Activated T-helper 1 cell treated with anti-CD3 and anti-CD28 coated beads, Interleukin-12 subunit alpha, Interleukin-12 subunit beta, Interleukin-2, Interleukin-4 antibody, amounts not matched to agents 30 ng/mL and 10 ng/mL and 1 ng/mL, durations not matched to agents 14 hours and 24 hours and 36 hours (primary cell): ENCODE results near the gene TMEM170A. TPM values are rescaled to one million over a fixed set of nuclear protein-coding genes. Genes with fewer than 3 reads are reported as not detected.
A peak's percentile ranks its signal among the peaks of the same experiment; 100 is the strongest.
"Not testable (repeated sequence)": the region's sequence is repeated elsewhere in the genome, so short reads cannot be mapped to it uniquely, and the experiment has no call there.

ENCODE experiments used
- DNase-seq: peaks from one replicate; pipeline ENCODE4 v3.0.0; 2021; ENCODE audit warnings: low spot score
- H3K27ac Mint-ChIP-seq: one replicate; pipeline ENCODE4 v1.8.0; 2021; ENCODE audit warnings: mild to moderate bottlenecking, mixed read lengths
- H3K27me3 Mint-ChIP-seq: one replicate; pipeline ENCODE4 v1.8.0; 2022; ENCODE audit warnings: mild to moderate bottlenecking, moderate library complexity, mixed read lengths; ENCODE audit not compliant: insufficient read depth
- H3K36me3 Mint-ChIP-seq: one replicate; pipeline ENCODE4 v1.8.0; 2021; ENCODE audit warnings: low read depth, mixed read lengths
- H3K4me1 Mint-ChIP-seq: one replicate; pipeline ENCODE4 v1.8.0; 2021; ENCODE audit warnings: low read depth, mixed read lengths
- H3K4me3 Mint-ChIP-seq: one replicate; pipeline ENCODE4 v1.8.0; 2021; ENCODE audit warnings: mild to moderate bottlenecking, moderate library complexity, mixed read lengths
- H3K9me3 Mint-ChIP-seq: one replicate; pipeline ENCODE4 v1.8.0; 2021; ENCODE audit warnings: mixed read lengths
- intact Hi-C: fragments of 100-400 bp; cut with micrococcal nuclease; formaldehyde crosslinking; loops from one replicate; pipeline ENCODE4 v1.15.1; 2024
- total RNA-seq: library from RNA; stranded (reverse); gene quantifications from 2 replicates; pipeline ENCODE4 v1.2.3, GENCODE V29; 2022

Gene TMEM170A
- total RNA-seq, 1 donor from 2014 or later = 42.1 TPM

- intact Hi-C loops = not testable (repeated sequence)
Observed at GRCh38 chr16:75424105-75424762, 40.3 kb downstream of the TMEM170A start.

GRCh38 chr16:75423723-75424104 lies 40.8 kb downstream of the TMEM170A start:
- no peak for DNase-seq
- Mint-ChIP-seq H3K4me3 (no peak overlapping the region), H3K4me1 (peaks cover 20% of the 10 kb centered on the region), H3K9me3 (no peaks in the 10 kb centered on the region), H3K27me3 (no peaks in the 10 kb centered on the region), H3K27ac (no peak overlapping the region), H3K36me3 (peaks cover 1% of the 10 kb centered on the region)
- intact Hi-C loops = no loop called here

More at GRCh38 chr16:75424105-75424762, 40.3 kb downstream of the TMEM170A start:
- not testable (repeated sequence) for H3K27me3 Mint-ChIP-seq, DNase-seq, H3K9me3 Mint-ChIP-seq, H3K4me3 Mint-ChIP-seq, H3K27ac Mint-ChIP-seq, H3K36me3 Mint-ChIP-seq
- H3K4me1 Mint-ChIP-seq = peaks cover 20% of the 10 kb centered on the region

GRCh38 chr16:75421820-75422126 lies 42.7 kb downstream of the TMEM170A start:
- H3K36me3 Mint-ChIP-seq = no peaks in the 10 kb centered on the region
- DNase-seq = no peak
- no peak overlapping the region for H3K4me3 Mint-ChIP-seq
- H3K27me3 Mint-ChIP-seq = no peaks in the 10 kb centered on the region
- peaks cover 20% of the 10 kb centered on the region for H3K4me1 Mint-ChIP-seq
- no peaks in the 10 kb centered on the region for H3K9me3 Mint-ChIP-seq
- intact Hi-C loops = no loop called here
- H3K27ac Mint-ChIP-seq = peak overlapping the region; percentile 50

GRCh38 chr16:75420987-75421819 lies 43.3 kb downstream of the TMEM170A start:
- peak overlapping the region; percentile 50 for H3K27ac Mint-ChIP-seq
- no peaks in the 10 kb centered on the region for H3K36me3 Mint-ChIP-seq
- H3K27me3 Mint-ChIP-seq = no peaks in the 10 kb centered on the region
- peaks cover 20% of the 10 kb centered on the region for H3K4me1 Mint-ChIP-seq
- H3K4me3 Mint-ChIP-seq = no peak overlapping the region
- no peak for DNase-seq
- no peaks in the 10 kb centered on the region for H3K9me3 Mint-ChIP-seq
- intact Hi-C loops = no loop called here

GRCh38 chr16:75416904-75417565 lies 47.5 kb downstream of the TMEM170A start:
- peaks cover 10% of the 10 kb centered on the region for H3K36me3 Mint-ChIP-seq
- no peak overlapping the region for H3K27ac Mint-ChIP-seq
- no peak for DNase-seq
- intact Hi-C loops = no loop called here
- H3K9me3 Mint-ChIP-seq = no peaks in the 10 kb centered on the region
- H3K27me3 Mint-ChIP-seq = no peaks in the 10 kb centered on the region
- no peak overlapping the region for H3K4me3 Mint-ChIP-seq
- H3K4me1 Mint-ChIP-seq = peaks cover 34% of the 10 kb centered on the region

- H3K27me3 Mint-ChIP-seq = no peaks in the 10 kb centered on the region
- DNase-seq = no peak
- no peak overlapping the region for H3K4me3 Mint-ChIP-seq
- intact Hi-C loops = loop anchor here (1.0 kb wide), 1 partner anchor 12 kb away; no protein-coding TSS in a partner anchor
- peaks cover 18% of the 10 kb centered on the region for H3K4me1 Mint-ChIP-seq
- peaks cover 13% of the 10 kb centered on the region for H3K36me3 Mint-ChIP-seq
- no peaks in the 10 kb centered on the region for H3K9me3 Mint-ChIP-seq
- H3K27ac Mint-ChIP-seq = no peak overlapping the region
Observed at GRCh38 chr16:75415169-75415905, 49.2 kb downstream of the TMEM170A start.

- Mint-ChIP-seq H3K27me3 (no peaks in the 10 kb centered on the region), H3K27ac (no peak overlapping the region), H3K4me3 (no peak overlapping the region), H3K4me1 (peaks cover 14% of the 10 kb centered on the region), H3K9me3 (no peaks in the 10 kb centered on the region), H3K36me3 (peaks cover 16% of the 10 kb centered on the region)
- no peak for DNase-seq
- intact Hi-C loops = no loop called here
Observed at GRCh38 chr16:75413951-75414350, 50.5 kb downstream of the TMEM170A start.

GRCh38 chr16:75406943-75407342 lies 57.5 kb downstream of the TMEM170A start:
- no peaks in the 10 kb centered on the region for H3K27me3 Mint-ChIP-seq
- H3K9me3 Mint-ChIP-seq = no peaks in the 10 kb centered on the region
- DNase-seq = no peak
- no peak overlapping the region for H3K27ac Mint-ChIP-seq
- peaks cover 6% of the 10 kb centered on the region for H3K4me1 Mint-ChIP-seq
- intact Hi-C loops = no loop called here
- H3K4me3 Mint-ChIP-seq = no peak overlapping the region
- peaks cover 12% of the 10 kb centered on the region for H3K36me3 Mint-ChIP-seq

- Mint-ChIP-seq H3K27ac (peak overlapping the region; percentile 15), H3K4me1 (peaks cover 12% of the 10 kb centered on the region), H3K9me3 (no peaks in the 10 kb centered on the region), H3K4me3 (no peak overlapping the region), H3K27me3 (no peaks in the 10 kb centered on the region), H3K36me3 (peaks cover 8% of the 10 kb centered on the region)
- DNase-seq = no peak
- intact Hi-C loops = loop anchor here (1.0 to 2.0 kb wide), 6 partner anchors 12 to 204 kb away; partner anchors contain the start of genes CFDP1 and TMEM170A
Observed at GRCh38 chr16:75402821-75403475, 61.5 kb downstream of the TMEM170A start.

- no peaks in the 10 kb centered on the region for H3K9me3 Mint-ChIP-seq
- no peaks in the 10 kb centered on the region for H3K27me3 Mint-ChIP-seq
- H3K36me3 Mint-ChIP-seq = peaks cover 5% of the 10 kb centered on the region
- intact Hi-C loops = loop anchor here (1.0 to 2.0 kb wide), 3 partner anchors 23 to 63 kb away; partner anchors contain the start of genes CFDP1 and TMEM170A
- peaks cover 12% of the 10 kb centered on the region for H3K4me1 Mint-ChIP-seq
- H3K27ac Mint-ChIP-seq = peak overlapping the region; percentile 71
- peak overlapping the region; percentile 15 for H3K4me3 Mint-ChIP-seq
- DNase-seq = no peak
Observed at GRCh38 chr16:75402159-75402820, 62.2 kb downstream of the TMEM170A start.

GRCh38 chr16:75401691-75402090 lies 62.8 kb downstream of the TMEM170A start:
- Mint-ChIP-seq H3K9me3 (no peaks in the 10 kb centered on the region), H3K36me3 (peaks cover 5% of the 10 kb centered on the region), H3K4me3 (peak overlapping the region; percentile 15), H3K27ac (peak overlapping the region; percentile 71), H3K4me1 (peaks cover 12% of the 10 kb centered on the region), H3K27me3 (no peaks in the 10 kb centered on the region)
- no peak for DNase-seq
- intact Hi-C loops = loop anchor here (1.0 to 2.0 kb wide), 3 partner anchors 22 to 63 kb away; partner anchors contain the start of genes CFDP1 and TMEM170A
